GM10266 (cell line): Measurements from ENCODE around the gene P2RX2.

Experiments used
- DNase-seq: peaks from one replicate; pipeline ENCODE4 v3.0.0; 2012; ENCODE audit errors: extremely low spot score
- TF ChIP-seq, protein P1 (sequence below): IDR thresholded peaks from 2 replicates; pipeline ENCODE4 v1.5.1; 2012; ENCODE audit warnings: mild to moderate bottlenecking, low read depth; ENCODE audit not compliant: control insufficient read depth, insufficient read depth; ENCODE audit errors: missing control alignments

The P2RX2 gene

GRCh38 chr12:132578826-132579225 lies 39.8 kb upstream of the P2RX2 start:
- TF ChIP-seq, protein P1, sequence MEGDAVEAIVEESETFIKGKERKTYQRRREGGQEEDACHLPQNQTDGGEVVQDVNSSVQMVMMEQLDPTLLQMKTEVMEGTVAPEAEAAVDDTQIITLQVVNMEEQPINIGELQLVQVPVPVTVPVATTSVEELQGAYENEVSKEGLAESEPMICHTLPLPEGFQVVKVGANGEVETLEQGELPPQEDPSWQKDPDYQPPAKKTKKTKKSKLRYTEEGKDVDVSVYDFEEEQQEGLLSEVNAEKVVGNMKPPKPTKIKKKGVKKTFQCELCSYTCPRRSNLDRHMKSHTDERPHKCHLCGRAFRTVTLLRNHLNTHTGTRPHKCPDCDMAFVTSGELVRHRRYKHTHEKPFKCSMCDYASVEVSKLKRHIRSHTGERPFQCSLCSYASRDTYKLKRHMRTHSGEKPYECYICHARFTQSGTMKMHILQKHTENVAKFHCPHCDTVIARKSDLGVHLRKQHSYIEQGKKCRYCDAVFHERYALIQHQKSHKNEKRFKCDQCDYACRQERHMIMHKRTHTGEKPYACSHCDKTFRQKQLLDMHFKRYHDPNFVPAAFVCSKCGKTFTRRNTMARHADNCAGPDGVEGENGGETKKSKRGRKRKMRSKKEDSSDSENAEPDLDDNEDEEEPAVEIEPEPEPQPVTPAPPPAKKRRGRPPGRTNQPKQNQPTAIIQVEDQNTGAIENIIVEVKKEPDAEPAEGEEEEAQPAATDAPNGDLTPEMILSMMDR: no peak
- no peak for DNase-seq

DNA sequence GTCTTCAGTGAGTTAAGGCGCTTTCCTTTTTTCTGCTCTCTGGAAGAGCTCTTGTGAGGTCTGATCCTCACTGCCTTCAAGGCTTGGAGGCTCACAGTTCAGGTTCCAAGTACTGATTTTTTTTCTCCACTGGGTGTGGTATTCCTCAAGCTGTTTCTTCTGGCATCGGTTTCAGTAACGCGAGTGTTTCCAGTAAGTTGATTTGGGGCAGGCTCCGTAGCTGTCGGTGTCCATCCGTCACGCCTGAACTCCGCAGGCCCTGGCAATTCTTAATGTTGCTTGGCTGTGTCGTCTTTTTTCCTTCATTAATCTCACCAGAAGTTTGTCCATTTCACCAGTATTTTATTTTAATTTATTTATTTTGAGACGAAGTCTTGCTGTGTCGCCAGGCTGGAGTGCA lies 38.8 kb upstream of the P2RX2 start:
- no peak for DNase-seq
- TF ChIP-seq, protein P1: no peak

GRCh38 chr12:132580701-132581292 lies 37.8 kb upstream of the P2RX2 start:
- TF ChIP-seq, protein P1: no peak
- no peak for DNase-seq

DNA sequence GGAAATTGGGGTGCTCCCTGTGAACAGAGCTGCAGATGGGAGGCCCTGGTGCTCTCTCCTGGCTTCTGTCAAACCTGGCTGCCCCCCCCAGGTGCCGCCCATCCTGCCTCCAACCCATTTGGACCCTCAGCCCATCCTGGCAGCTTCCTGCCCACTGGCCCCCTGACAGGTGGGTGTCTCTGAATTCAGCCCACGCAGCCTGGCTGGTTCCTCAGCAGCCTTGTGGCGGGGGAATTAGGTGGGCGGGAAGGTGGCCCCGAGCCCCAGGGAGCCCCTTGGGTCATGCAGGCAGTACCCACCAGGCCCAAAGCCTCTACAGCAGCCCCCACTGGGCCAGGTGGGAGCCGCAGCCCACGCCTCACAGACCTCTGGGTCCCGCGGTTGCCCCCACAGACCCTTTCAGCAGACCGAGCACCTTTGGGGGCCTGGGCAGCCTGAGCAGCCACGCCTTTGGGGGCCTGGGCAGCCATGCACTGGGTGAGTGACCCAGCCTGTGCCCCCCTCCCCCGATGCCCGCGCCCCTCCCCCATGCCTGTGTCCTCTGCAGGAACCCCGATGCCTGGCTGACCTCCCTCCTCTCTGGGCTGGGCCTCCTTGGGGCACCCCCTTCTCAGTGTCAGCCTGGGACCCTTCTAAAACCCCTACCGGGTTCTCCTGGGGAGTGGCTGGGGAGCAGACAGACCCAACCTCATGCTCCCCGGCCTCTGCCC lies 37.1 kb upstream of the P2RX2 start:
- TF ChIP-seq, protein P1: no peak
- no peak for DNase-seq

DNA sequence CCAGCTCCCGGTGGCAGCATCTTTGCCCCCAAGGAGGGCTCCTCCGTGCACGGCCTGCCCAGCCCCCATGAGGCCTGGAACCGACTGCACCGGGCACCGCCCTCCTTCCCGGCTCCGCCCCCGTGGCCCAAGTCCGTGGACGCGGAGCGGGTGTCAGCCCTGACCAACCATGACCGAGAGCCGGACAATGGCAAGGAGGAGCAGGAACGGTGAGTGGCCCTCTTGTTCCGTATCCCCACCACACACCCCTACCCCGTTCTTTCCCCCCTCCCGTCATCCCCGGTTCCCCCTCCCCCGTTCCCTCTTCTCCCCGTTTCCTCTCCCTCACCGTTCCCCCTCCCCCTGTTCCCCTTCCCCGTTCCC lies 36.5 kb upstream of the P2RX2 start:
- no peak for DNase-seq
- TF ChIP-seq, protein P1: no peak

DNA sequence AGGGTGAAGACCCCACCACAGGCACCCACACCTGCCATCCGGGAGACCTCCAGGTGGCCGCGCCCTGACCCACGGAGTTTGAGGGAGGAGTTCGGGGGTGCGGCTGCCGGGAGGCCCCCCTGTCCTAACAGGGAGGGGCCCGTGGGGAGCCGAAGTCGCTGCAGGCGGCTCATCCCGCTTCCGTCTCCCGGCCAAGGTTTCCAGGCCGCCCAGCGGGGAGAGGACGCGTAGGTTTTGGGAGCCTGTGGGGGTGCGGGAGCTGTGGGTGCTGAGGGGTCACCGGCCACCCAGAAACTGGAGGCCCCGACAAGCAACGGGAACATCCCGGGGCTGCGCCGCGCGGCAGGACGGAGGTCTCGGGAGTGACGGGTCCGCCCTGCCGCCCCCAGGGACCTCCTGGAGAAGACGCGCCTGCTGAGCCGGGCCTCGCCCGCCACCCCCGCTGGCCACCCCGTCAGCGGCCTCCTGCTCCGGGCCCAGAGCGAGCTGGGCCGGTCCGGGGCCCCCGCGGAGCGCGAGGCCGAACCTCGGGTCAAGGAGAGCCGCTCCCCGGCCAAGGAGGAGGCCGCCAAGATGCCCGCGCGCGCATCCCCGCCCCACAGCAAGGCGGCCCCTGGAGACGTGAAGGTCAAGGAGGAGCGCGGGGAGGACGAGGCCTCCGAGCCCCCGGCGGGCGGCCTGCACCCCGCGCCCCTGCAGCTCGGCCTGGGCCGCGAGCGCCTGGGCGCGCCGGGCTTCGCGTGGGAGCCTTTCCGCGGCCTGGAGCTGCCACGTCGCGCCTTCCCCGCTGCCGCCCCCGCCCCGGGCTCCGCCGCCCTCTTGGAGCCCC lies 35.8 kb upstream of the P2RX2 start:
- TF ChIP-seq, protein P1: no peak
- no peak for DNase-seq

GRCh38 chr12:132583411-132583710 lies 35.2 kb upstream of the P2RX2 start:
- TF ChIP-seq, protein P1: no peak

More at GRCh38 chr12:132583411-132583710, 35.2 kb upstream of the P2RX2 start:
- no peak for DNase-seq
